ENCODE results near the gene LCN6. TPM values are rescaled to one million over a fixed set of nuclear protein-coding genes. Genes with fewer than 3 reads are reported as not detected.

LCN6 gene
- total and polyA plus RNA-seq, 2 of the 4 experiments (the other 2 are of a cell fraction) = not detected

DNA sequence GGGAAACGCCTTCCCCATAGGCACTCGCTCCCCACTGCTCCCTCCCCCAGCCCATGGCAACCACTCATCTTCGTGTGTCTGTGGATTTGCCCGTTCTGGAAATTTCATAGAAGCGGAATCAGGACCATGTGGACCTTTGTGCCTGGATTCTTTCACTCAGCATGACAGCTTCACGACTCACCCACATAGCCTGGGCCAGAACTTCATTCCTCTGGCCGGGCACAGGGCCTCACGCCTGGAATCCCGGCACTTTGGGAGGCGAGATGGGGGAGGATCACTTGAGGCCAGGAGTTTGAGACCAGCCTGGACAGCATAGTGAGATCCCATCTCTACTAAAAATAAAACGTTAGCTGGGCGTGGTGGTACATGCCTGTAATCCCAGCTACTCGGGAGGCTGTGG, 48.0 kb downstream of the LCN6 start:
- Histone ChIP-seq H4K5ac (ENCODE audit: low read depth, low read length) (no peak overlapping the region), H2AFZ (replicated peaks; ENCODE audit: low read length, poor library complexity) (no peak overlapping the region), H3K23ac (ENCODE audit: low read depth, low read length) (no peak overlapping the region), H3K14ac (replicated peaks; ENCODE audit: low read depth, low read length) (no peak overlapping the region), H4K8ac (ENCODE audit: low read depth in 2 of 2, low read length in 2 of 2) (no peak overlapping the region), H3K4ac (ENCODE audit: low read depth, low read length) (no peak overlapping the region), H2AK5ac (ENCODE audit: low read depth, low read length) (no peak overlapping the region), H3K79me1 (ENCODE audit: low read depth in 1 of 2, low read length in 2 of 2) (no peaks in the 10 kb centered on the region), H3K4me1 (ENCODE audit: control insufficient read depth, insufficient read depth, low read length) (0 out of 2 replicates have a peak, but pooled peaks cover 2% of the 10 kb centered on the region), H3K36me3 (ENCODE audit: control insufficient read depth, insufficient read depth, low read length) (no peaks in the 10 kb centered on the region), H3K4me3 (ENCODE audit: insufficient read depth, low read depth, low read length) (no peak overlapping the region), H3K9me3 (ENCODE audit: control insufficient read depth, insufficient read depth, low read length) (no peaks in the 10 kb centered on the region), H2BK5ac (ENCODE audit: low read depth, low read length, poor library complexity, severe bottlenecking) (no peak overlapping the region), H3K56ac (ENCODE audit: extremely low read depth, insufficient read depth, low read length) (no peak overlapping the region), H2AK9ac (replicated peaks; ENCODE audit: low read depth, low read length, poor library complexity) (peak overlapping the region; percentile 61), H3K27me3 (ENCODE audit: control insufficient read depth, insufficient read depth, low read length) (peaks cover 31% of the 10 kb centered on the region), H3K9me1 (ENCODE audit: insufficient read depth, low read length) (no peaks in the 10 kb centered on the region), H3K9ac (ENCODE audit: low read depth, low read length) (no peak overlapping the region), H3K18ac (ENCODE audit: low read depth, low read length) (no peak overlapping the region), H4K20me1 (ENCODE audit: insufficient read depth, low read length) (no peaks in the 10 kb centered on the region), H3K27ac (ENCODE audit: insufficient read depth, low read length) (no peak overlapping the region), H2BK120ac (ENCODE audit: low read depth, low read length) (no peak overlapping the region), H3K4me2 (ENCODE audit: low read depth, low read length) (no peak overlapping the region), H4K91ac (ENCODE audit: insufficient read depth, low read depth, low read length) (no peak overlapping the region), H2BK20ac (ENCODE audit: low read depth, low read length) (no peak overlapping the region), H2BK15ac (ENCODE audit: low read depth, low read length) (no peak overlapping the region)
- intact Hi-C loops (cut with micrococcal nuclease) (no loop called here), in situ Hi-C loops (cut with MboI; ENCODE audit: low sequenced_read_pairs) (no loop called here), dilution Hi-C loops (cut with HindIII; ENCODE audit: low sequenced_read_pairs, unreplicated experiment) (no loop called here)
- DNase-seq = peak; percentile 44
- no peak for TF ChIP-seq CEBPB (IDR thresholded peaks at IDR 0.05; ENCODE audit: low read depth, low read length)
- 87% methylated on average over 5 of the region's 13 CpGs; no CpG with 5 or more reads in 1 of the 2 experiments for WGBS, 2 experiments (ENCODE audit: extremely low coverage in 2 of 2, insufficient read length in 1 of 2)
- peak; percentile 28 for ATAC-seq (ENCODE audit: low read depth)
- no TSS peak for BruUV-seq (replicated peaks)
- CTCF ChIA-PET = no interaction called here
- POLR2A ChIA-PET (ENCODE audit: unreplicated experiment) = no interaction called here

All from IMR-90 (cell line).